Stimulated activated CD8-positive, alpha-beta memory T cell treated with anti-CD3 and anti-CD28 coated beads, Interleukin-2, amount 100 ng/mL, for 1 hour (primary cell): Measurements from ENCODE around the gene ART1.
"Not testable (repeated sequence)": the region's sequence is repeated elsewhere in the genome, so short reads cannot be mapped to it uniquely, and the experiment has no call there.

Experiments used
- DNase-seq, 2 donors: peaks; one replicate each; pipeline ENCODE4 v3.0.0-alpha.2; 2020; ENCODE audit warnings: low read depth in 2 of 2

The ART1 gene

DNA sequence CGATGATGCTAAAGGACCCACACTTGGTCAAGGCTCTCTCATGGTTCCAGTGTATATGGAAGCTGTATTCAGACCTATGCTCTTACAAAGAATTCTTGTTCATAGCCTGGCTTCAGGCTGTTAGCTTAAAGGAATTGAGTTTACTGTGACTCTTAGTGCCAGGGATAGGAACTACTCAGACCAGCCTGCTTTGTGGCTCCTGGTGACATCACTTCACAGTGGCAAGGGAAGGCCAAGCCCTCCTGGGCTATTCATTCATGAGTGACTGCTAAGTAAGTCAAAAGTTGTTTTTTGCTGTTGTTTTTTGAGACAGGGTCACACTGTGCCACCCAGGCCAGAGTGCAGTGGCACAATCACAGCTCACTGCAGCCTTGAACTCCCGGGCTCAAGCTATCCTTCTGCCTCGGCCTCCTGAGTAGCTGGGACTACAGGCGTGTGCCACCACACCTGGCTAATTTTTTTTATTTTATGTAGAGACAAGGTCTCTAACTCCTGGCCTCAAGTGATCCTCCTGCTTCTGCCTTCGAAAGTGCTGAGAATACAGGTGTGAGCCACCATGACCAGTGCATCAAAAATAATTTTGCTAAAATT lies 12.8 kb upstream of the ART1 start:
- DNase-seq = no peak

DNA sequence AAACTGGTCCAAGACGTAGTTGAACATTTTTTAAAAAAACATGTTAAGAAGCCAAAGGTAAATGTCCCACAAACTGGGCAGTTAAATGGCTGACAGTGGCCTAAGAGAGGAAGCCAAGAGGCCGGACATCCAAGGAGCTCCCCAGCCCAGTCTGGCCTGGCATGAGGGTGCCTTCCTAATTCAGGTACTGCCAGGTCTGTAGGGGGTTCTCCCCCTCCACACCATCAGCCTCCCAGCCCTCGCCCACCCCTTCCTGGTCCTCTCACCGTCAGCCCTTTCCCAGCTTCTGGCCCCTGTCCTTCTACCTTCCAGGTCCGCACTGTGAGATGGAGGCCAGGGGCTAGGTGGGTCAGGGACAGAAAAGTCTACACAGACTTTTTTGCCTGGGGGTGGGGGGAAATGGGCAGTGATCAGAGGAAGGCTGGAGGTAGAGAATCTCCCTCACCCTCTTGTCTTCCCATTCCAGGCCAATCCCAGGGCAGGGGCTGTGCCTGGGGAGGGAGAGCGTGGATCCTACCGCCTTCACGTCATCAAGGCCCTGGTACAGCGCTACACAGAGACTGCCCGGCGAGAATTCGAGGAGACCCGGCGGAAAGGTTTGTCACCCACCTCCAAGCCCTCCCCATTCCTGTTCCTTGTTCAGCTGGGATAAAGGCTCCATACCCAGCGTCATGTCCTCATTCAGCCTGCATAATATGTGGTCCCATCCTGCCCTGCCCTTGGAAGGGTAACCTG lies 9.1 kb upstream of the ART1 start:
- no peak for DNase-seq

DNA sequence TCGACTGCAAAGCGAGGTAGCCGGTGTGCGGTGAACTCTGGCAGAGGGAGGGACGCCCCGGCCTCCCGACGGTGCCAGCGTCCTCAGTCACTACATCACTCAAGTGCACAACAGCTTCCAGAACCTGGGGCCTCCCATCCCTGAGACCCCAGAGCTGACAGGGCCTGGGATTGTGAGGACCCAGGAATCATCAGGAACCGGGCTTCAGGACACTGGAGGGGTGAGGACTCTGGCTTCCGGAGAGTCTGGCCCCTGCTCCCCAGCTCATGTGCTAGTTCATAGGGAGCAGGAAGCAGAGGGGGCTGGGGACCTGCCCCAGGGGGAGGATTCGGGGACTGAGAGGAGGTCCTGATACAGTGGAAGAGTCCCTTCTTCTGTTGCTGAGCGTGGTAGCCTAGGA lies 7.7 kb upstream of the ART1 start:
- DNase-seq = no peak

DNA sequence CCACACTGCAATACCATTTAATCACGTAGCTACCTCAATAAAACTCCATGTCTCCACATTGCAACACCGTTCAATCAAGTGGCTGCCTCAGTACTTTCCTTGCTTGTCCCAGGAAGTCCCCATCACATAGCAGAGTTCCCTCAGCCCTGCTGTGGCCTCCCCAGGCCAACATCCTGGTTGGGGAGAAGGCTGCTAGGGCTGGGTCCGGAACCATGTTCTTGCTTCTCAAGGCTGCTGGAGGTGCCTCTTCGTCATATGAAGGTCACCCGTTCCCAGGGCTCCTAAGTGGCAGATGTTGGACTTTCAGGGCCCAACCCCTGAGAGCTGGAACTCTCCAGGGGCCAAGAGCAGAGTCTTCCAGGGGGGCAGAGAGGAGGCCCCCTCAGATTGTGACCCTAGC lies 6.4 kb upstream of the ART1 start:
- no peak for DNase-seq

DNA sequence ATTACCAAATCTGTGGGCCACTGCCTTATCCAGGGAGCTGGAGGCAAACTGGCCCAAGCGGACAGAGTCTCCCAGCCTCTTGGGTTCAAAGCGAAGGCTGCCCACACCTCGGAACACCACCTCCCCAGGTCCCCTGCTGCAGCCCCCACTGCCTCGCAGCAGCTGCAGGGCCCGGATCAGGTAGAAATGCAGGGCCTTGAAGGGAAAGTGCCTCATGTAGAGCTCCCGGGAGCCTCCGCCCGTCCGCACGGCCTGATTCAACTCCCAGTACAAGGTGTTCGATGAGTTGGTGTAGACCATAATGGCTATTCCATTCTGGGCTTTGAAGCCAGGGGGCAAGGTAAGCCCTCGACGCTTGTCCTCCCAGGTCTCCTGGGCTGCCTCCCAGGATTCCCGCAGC lies 5.1 kb upstream of the ART1 start:
- no peak for DNase-seq

DNA sequence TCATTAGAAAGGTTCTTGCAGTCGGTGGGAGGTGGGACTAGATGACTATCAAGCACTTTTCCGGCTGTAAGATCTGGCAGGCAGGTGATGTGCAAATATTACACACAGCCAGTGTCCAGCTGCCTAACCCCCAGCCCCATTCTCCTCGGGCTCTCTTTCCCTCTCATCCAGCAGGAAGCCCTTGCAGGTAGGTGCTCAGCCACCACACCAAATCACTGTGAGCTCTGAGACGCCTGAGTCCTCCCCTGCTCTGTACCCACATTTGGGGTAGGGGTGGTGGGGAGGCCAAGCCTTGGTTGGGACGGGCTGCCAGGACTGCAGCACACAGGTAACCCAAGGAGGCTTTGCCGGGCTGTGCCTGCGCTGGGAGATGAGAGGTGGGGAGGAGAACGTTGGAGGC lies 3.7 kb upstream of the ART1 start:
- no peak for DNase-seq

DNA sequence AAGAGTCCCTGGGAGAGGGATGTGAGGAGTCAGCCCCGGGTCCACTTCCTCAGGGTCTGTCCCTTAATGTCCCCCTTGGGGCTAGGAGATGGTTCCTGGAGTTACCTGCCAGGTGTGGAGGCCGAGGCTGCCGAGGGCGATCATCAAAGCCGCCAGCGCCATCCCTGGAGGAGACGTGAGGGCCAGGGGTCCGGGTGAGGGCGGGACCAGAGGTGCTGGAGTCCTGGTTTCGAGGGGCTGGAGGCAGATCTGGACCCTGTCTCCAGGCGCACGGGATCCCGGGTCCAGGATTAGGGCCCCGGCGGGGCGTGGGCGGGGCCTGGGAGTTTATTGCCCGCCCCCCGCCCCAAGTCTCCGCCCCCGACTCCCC lies 3.2 kb upstream of the ART1 start, which contains the start of gene ART5:
TSS of gene ART5 (minus strand) at position 292 of the 370 bp plus-strand sequence. CDS start at position 162, 130 bp downstream.
- no peak for DNase-seq

DNA sequence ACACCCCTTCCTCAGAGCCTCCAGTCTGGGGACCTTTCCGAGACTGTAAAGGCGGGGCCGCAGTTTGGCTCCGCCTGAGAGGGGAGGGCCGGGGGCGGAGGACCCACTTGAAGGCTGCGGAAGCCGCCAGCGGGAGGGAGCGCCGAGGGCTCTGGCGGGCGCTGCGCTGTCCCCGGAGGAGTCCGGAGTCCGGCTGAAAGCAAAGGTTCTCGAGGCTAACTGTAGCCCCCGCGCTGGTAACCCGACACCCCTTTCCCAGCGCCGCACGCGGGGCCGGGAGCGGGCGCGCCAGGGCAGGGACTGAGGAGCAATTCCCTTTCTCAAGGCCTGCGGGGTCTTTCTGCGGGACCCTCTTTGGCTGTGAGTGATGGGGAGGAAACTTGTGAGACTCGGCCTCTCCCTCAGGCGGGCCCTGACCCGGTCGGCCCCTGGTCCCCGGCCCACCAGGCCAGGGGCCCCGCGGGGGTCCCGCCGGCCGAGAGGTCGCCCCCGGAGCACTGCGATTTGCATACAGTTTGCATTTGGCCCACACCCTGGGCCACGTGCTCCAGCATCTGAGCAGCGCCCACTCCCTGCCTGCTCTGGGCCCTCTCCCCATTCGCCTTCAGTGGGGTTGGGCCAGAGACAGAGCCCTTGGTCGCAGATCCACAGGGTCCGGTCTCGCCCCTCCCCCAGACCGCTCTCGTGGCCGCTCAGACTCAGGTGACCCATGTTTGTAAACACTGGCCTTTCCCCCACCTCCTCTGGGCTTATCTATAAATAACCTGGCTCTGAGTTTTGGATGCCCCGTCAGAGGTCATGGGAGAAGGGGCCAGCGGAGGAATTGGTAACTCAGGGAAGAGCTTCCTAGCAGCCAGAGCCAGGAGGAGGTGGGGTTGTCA lies 2.6 kb upstream of the ART1 start:
- DNase-seq = peak; percentile 11 to 47

DNA sequence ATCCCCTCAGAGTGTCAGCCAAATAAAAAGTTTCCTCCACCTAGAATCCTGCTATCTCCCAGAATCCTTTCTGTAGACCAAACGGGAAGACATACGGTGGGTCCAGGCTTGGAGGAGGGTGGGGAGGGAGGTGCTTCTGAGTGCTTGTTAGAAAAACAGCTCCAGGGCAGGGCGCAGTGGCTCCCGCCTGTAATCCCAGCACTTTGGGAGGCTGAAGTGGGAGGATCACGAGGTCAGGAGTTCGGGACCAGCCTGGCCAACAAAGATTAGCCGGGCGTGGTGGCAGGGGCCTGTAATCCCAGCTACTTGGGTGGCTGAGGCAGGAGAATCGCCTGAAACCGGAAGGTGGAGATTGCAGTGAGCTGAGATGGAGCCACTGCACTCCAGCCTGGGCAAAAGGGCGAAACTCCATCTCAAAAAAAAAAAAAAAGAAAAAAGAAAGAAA lies 1.8 kb upstream of the ART1 start:
- not testable (repeated sequence) for DNase-seq

DNA sequence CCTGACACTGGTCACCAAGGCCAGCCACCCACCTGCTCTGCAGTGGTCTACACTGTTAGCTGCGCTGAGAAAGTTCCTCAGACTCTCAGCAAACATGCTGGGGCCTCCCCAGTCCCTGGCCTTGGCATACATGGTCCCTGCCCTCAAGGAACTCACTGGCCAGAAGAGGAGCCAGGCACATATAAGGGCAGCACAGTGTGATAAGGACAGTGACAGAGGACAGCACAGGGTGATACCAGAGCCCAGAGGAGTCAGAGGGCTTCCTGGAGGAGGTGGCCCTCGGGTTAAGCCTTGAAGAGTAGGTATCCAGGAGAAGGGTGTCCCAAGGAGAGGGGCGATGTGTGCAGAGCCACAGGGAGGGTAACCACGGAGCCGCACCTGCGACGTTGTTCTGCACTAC lies 624 bp downstream of the ART1 start:
- no peak for DNase-seq

DNA sequence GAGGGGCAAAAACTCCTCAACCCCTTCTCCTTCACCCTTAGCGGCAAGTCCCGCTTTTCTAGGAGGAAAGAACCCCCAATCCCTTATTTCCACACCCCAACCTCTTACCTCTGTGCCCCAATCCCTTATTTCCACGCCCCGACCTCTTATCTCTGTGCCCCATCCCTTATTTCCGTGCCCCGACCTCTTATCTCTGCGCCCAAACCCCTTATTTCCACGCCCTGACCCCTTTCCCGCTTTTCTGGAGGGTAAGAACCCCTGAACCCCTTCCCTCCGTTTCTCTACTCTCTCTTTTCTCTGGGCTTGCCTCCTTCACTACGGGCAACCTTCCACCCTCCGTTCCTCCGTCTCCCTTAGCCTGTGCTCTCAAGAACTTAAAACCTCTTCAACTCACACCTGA lies 3.9 kb downstream of the ART1 start:
- not testable (repeated sequence) for DNase-seq

DNA sequence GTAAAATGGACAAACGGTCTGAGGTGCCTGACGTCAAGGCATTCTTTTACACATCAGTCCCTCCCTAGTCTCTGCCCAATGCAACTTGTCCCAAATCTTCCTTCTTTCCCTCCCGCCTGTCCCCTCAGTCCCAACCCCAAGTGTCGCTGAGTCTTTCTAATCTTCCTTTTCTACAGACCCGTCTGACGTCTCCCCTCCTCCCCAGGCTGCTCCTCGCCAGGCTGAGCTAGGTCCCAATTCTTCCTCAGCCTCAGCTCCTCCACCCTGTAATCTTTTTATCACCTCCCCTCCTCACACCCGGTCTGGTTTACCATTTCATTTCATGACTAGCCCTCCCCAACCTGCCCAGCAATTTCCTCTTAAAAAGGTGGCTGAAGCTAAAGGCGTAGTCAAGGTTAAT lies 4.4 kb downstream of the ART1 start:
- not testable (repeated sequence) for DNase-seq

DNA sequence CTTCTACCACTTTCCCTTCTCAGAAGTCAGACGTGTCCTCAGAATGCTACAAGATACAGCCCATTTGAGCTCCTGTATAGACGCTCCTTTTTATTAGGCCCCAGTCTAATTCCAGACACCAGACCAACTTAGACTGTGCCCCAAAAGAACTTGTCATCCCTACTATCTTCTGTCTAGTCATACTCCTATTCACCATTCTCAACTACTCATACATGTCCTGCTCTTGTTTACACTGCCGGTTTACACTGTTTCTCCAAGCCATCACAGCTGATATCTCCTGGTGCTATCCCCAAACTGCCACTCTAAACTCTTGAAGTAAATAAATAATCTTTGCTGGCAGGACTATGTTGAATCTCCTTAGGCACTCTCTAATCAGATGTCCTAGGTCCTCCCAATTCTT lies 7.6 kb downstream of the ART1 start:
- not testable (repeated sequence) for DNase-seq

DNA sequence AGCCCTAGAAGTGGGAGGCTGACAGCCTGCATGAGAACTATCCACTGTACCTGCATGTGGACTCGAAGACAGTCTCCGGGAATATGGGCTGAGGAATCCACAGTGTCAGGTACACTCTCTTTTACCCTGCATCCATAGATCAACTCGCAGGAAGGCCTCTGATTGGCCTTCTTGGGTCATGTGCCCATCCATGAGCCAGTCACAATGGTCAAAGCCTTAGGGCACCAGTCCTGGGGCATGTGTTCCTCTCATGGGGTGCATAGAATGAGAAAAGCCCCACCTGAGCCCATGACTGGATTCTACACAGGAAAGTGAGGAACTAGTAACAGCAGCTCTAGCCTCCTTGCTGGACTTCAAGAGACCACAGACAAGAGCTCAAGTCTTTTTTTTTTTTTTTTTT lies 10.6 kb downstream of the ART1 start:
- DNase-seq = no peak

DNA sequence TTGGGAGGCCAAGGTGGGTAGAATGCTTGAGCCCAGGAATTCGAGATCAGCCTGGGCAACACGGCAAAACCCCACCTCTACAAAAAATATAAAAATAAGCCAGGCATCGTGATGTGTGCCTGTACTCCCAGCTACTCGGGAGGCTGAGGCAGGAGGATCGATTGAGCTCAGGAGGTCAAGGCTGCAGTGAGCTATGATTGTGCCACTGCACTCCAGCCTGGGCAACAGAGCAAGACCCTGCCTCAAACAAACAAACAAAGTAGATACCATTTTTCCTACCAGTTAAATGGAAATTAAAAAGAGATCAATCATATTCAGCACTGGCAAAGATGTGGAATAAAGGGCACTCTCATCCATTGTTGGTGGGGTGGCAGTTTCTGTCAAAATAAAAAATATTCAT lies 12.4 kb downstream of the ART1 start:
- DNase-seq = not testable (repeated sequence)

DNA sequence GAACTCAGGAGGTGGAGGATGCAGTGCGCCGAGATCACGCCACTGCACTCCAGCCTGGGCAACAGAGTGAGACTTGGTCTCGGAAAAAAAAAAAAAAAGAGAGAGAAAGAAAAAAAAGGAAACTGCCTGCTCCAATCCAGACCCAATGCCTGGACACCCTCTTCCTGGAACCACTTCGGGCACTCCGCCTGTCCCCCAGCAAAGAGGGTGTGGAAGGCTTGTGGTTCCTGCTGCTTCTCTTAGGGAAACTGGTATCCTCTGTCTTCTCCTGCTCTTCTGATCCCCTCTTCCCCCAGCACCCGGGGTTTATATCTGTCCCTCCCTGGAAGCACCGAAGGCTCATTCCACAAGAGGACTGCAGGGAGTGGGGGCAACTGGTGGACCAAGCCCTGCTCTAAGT lies 13.3 kb downstream of the ART1 start:
- DNase-seq = no peak

DNA sequence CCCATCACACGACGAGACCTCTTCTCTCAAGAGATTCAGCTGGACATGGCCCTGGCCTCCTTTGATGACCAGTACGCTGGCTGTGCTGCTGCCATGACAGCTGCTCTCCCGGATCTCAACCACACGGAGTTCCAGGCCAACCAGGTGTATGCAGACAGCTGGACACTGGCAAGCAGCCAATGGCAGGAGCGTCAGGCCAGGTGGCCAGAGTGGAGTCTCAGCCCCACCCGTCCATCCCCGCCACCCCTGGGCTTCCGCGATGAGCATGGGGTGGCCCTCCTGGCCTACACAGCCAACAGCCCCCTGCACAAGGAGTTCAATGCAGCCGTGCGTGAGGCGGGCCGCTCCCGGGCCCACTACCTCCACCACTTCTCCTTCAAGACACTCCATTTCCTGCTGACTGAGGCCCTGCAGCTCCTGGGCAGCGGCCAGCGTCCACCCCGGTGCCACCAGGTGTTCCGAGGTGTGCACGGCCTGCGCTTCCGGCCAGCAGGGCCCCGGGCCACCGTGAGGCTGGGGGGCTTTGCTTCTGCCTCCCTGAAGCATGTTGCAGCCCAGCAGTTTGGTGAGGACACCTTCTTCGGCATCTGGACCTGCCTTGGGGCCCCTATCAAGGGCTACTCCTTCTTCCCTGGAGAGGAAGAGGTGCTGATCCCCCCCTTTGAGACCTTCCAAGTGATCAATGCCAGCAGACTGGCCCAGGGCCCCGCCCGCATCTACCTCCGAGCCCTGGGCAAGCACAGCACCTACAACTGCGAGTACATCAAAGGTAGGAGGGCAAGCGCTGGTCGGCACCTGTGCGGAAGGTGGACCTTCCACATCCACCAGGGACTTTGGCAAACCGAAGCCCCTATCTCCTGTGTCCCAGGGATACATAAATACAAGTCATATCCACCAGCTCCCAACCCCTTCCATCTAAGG lies 14.9 kb downstream of the ART1 start:
- no peak for DNase-seq

DNA sequence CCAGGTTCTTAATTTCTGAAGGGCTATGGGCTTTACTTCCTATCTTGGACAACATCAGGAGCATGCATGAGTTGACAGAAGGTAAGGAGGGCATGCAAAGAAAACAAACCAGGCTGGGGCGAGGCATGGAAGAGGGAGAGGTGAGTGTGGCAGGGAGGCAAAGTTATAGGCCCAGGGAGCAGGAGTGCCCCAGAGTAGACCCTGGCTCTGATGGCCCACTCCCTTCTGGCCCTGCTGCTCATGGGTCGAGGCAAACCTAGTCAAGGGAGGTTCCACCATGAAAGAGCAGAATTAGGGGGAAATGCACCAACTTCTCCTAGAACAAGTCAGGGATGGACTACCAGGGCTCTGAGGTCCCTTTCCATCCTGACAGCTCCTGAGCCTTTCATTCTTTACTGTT lies 16.0 kb downstream of the ART1 start:
- DNase-seq = no peak

DNA sequence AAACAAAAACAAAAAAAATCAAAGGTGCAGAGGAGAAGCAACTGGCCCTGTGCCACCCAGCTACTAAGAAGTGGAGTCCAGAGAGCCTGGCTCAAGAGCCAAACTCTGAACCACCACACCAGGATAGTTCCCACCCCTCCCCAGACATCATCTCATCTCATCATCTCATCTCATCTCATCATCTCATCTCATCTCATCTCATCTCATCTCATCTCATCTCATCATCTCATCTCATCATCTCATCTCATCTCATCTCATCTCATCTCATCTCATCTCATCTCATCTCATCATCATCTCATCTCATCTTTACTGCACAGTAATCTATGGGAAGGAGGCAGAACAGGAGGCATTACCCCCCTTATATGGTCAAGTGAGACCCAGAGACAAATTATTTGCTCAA lies 17.9 kb downstream of the ART1 start:
- no peak for DNase-seq

DNA sequence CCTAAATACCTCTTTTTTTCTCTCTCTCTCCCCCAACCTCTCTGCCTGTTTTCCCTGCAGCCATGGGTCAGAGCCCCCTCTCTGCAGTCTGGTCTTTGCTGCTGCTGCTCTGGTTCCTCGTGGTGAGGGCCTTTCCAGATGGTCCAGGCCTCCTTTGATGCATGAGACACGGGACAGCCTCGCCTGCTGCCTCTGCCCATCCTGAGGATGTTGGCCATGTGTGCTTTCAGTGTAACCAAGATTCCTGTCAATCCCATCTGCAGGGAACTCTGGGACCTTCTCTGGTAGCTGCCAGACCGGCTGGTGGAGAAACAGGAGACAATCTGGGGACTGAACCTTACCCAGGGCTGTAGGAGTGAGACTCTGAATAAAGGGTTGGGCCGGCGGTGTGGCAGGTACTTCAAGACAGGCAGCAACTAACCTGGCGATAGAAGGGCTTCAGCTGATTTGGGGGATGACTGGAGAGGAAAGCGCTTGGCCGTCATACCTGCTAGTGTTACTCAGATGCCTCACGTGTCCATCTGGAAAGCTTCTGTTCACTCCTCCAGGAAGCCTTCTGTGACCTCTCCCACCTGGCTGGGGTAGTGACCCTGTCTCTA lies 19.2 kb downstream of the ART1 start:
- DNase-seq = no peak

DNA sequence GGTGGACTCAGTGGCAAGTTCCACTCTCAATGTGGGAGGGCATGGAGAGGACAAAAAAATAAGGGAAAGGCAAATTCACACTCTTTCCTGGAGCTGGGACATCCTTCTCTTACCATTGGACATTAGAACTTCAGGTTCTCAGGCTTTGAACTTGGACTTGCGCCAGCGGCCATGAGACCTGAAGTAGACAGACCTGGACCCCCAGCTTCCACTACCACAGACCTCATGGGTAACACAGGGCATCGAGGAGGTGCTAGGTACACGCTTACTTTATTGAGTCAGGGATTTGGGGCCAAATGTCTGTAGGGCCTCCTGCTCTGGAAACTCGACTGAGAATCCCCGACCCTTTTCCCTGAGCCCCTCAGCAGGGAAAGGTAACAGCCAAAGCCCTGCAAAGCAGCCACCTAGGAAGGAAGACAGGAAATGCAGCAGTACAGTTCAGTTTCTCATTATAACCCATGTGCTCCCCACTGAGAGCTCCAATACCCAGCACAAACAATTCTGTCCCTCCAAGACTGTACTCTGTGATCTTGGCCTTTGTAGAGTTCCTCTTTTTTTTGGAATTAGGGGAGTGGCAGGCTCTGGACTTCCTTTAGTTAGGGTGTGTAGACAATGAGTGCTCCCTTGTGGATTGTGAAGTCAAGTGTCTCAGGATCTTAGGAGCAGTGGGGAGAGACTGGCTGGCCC lies 20.6 kb downstream of the ART1 start:
- DNase-seq = no peak
